T-helper 2 cell treated with Interferon-gamma antibody and Interleukin-4, amounts not matched to agents 5 μg/mL and 100 μg/mL, for 36 hours (primary cell): ENCODE measurements around the gene PSMD9.

Source experiments
- DNase-seq: peaks from one replicate; pipeline ENCODE4 v3.0.0; 2021; ENCODE audit warnings: low spot score
- H3K27ac Mint-ChIP-seq: one replicate; pipeline ENCODE4 v1.8.0; 2021; ENCODE audit warnings: mild to moderate bottlenecking, mixed read lengths
- H3K27me3 Mint-ChIP-seq: one replicate; pipeline ENCODE4 v1.8.0; 2021; ENCODE audit warnings: low read depth, mixed read lengths
- H3K36me3 Mint-ChIP-seq: one replicate; pipeline ENCODE4 v1.8.0; 2021; ENCODE audit warnings: low read depth, mixed read lengths
- H3K4me1 Mint-ChIP-seq: one replicate; pipeline ENCODE4 v1.8.0; 2021; ENCODE audit warnings: low read depth, mixed read lengths
- H3K4me3 Mint-ChIP-seq: one replicate; pipeline ENCODE4 v1.8.0; 2022; ENCODE audit warnings: mild to moderate bottlenecking, moderate library complexity, mixed read lengths
- H3K9me3 Mint-ChIP-seq: one replicate; pipeline ENCODE4 v1.8.0; 2021; ENCODE audit warnings: mixed read lengths

Gene PSMD9

DNA sequence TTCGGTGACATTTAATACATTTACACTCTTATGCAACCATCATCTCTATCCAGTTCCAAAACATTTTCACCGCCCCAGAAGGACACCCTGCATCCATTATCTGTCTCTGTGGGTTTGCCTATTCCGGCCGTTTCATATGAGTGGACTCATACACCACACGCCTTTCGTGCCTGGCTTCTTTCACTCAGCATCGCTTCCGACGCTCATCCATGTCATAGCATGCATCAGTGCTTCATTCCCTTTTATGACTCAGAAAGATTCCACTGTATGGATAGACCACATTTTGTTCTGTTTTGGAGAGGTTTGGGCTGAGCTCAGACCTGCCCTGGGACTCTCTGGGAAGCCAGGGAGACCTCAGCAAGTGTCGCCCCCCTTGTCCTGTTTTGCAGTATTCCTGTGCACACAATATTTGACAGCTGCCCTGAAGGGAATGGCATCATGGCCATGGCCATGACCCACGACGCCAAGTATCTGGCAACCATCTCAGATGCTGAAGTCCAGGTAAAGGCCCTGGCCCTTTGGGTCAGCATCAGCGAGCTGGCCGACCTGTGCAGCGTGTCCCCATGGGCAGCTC is 53.6 kb downstream of the PSMD9 start:
- no peak for DNase-seq
- Mint-ChIP-seq H3K36me3 (no peaks in the 10 kb centered on the region), H3K4me3 (no peak overlapping the region), H3K4me1 (peaks cover 7% of the 10 kb centered on the region), H3K27ac (no peak overlapping the region), H3K27me3 (no peaks in the 10 kb centered on the region), H3K9me3 (no peaks in the 10 kb centered on the region)

GRCh38 chr12:121943926-121944325 is 55.3 kb downstream of the PSMD9 start:
- no peak for DNase-seq
- H3K4me1 Mint-ChIP-seq, result peaks cover 3% of the 10 kb centered on the region
- no peaks in the 10 kb centered on the region for H3K9me3 Mint-ChIP-seq
- H3K27ac Mint-ChIP-seq, result no peak overlapping the region
- no peaks in the 10 kb centered on the region for H3K36me3 Mint-ChIP-seq
- no peak overlapping the region for H3K4me3 Mint-ChIP-seq
- H3K27me3 Mint-ChIP-seq, result peaks cover 1% of the 10 kb centered on the region

DNA sequence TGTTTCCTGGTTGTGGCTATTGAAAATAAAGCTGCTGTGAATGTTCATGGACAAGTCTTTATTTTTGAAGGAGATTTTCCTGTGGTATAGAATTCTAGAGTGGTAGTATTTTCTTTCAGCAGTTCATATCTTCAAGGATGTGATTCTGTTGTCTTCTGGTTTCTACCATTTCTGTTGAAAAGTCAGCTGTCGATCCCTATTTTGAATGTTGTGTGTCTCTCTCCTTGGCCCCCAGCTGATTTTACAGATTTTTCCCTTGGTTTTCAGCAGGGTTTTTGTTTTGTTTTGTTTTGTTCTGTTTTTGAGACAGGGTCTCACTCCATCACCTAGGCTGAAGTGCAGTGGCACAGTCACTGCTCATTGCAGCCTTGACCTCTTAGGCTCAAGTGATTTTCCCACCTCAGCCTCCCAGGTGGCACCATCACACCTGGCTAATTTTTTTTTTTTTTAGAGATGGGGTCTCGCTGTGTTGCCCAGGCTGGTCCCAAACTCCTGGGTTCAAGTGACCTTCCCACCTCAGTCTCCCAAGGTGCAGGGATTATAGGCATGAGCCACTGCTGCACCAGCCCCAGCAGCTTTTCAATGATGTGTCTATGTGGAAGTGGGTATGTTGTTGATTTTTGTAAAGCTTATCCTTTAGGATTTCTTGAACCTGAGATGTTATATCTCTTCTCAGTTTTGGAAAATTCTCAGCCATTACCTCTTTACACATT is 57.9 kb downstream of the PSMD9 start:
- Mint-ChIP-seq H3K27ac (no peak overlapping the region), H3K36me3 (no peaks in the 10 kb centered on the region), H3K4me1 (no peaks in the 10 kb centered on the region), H3K4me3 (no peak overlapping the region), H3K27me3 (peaks cover 1% of the 10 kb centered on the region), H3K9me3 (no peaks in the 10 kb centered on the region)
- DNase-seq, result no peak

DNA sequence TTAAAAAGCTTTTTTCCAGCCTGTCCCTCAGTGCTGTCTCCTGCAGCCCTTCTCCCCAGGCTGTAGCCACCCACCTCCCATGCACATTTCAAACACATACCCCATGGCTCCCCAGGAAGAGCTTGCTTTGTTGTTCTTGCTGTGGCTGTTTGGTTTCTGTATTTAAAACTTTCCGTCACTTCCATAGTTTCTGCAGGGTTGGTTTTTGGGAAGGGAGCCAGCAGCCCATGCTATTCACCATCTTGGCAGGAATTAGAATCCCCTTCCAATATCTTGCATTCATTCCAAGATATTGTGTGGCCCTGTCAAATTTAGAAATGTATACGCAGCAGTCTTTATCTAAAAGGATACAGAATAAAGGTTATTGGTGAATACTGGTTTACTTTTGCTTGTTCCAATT is 59.4 kb downstream of the PSMD9 start:
- no peak overlapping the region for H3K4me3 Mint-ChIP-seq
- no peak for DNase-seq
- H3K36me3 Mint-ChIP-seq, result no peaks in the 10 kb centered on the region
- H3K9me3 Mint-ChIP-seq, result no peaks in the 10 kb centered on the region
- H3K27me3 Mint-ChIP-seq, result peaks cover 1% of the 10 kb centered on the region
- H3K27ac Mint-ChIP-seq, result no peak overlapping the region
- H3K4me1 Mint-ChIP-seq, result no peaks in the 10 kb centered on the region

DNA sequence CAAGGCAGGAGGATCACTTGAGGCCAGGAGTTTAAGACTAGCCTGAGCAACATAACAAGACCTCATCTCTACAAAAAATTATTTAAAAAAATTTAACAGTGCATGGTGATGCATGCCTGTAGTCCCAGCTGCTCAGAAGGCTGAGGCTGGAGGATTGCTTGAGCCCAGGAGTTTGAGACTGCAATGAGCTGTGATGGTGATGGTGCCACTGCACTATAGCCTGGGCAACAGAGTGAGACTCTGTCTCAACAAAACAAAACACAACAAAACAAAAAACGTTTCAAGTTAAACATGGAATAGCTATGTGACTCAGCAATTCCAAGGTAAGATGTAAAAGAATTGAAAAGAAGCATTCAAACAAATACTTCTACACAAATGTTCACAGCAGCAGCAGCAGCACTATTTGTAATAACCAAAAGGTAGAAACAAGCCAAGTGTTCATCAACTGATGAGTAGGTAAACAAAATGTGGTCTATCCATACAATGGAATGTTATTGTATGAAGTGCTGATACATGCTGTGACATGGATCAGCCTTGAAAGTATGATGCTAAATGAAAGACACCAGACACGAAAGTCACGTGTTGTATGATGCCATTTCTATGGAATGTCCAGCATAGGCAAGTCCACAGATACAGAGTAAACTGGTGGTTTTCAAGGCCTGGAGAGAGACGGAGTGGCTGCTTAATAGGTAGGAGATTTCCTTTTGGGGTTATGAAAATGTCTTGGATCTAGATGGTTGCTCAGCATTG is 61.2 kb downstream of the PSMD9 start:
- Mint-ChIP-seq H3K4me1 (no peaks in the 10 kb centered on the region), H3K27ac (no peak overlapping the region), H3K27me3 (peaks cover 9% of the 10 kb centered on the region), H3K36me3 (no peaks in the 10 kb centered on the region), H3K4me3 (no peak overlapping the region), H3K9me3 (no peaks in the 10 kb centered on the region)
- no peak for DNase-seq

DNA sequence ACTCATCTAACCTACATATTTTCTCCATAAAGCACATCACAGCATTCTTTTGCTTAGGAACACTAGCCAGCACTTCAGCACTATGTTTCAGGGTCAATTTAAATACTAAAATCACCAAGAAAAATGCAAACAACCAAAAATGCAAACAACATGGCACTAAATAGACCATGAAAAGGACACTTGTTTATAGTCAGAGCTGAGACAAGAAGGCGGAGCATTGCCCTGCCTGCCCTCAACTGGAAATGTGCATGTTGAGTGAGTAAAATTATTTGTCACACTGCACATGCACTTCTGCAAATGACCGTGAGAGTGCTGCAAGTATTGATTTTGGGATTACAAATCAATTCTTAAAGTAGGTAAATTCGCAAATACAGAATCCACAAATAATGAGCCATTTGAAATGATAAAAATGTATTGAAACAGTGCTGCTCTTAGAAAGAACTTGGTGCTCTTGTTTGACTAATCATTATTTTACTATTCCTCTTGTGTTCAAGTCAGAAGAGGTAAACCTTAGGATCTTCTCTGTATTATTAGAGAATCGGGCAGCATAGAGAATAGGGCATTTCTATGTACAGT is 64.6 kb downstream of the PSMD9 start:
- Mint-ChIP-seq H3K27me3 (peaks cover 7% of the 10 kb centered on the region), H3K4me3 (no peak overlapping the region), H3K4me1 (no peaks in the 10 kb centered on the region), H3K9me3 (no peaks in the 10 kb centered on the region), H3K27ac (no peak overlapping the region), H3K36me3 (no peaks in the 10 kb centered on the region)
- no peak for DNase-seq

DNA sequence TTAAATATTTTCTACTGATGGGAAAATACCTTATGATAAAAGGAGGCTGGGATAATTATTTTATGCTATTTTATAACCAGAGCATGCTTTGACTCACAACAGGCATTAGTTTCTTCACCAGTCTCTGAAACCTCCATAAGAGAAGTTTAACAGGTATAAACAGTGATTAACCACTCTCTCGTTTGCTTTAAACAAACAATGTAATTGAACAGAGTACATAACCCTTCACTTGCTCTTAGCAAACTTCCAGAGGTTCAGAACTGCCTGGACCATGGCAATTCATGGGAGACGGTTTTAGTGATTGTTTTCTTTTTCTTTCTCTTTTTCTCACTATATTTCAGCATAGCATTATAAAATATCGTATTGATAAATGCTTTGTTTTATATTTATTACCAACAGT is 65.1 kb downstream of the PSMD9 start:
- no peak overlapping the region for H3K27ac Mint-ChIP-seq
- no peaks in the 10 kb centered on the region for H3K4me1 Mint-ChIP-seq
- DNase-seq, result no peak
- peaks cover 7% of the 10 kb centered on the region for H3K27me3 Mint-ChIP-seq
- no peaks in the 10 kb centered on the region for H3K36me3 Mint-ChIP-seq
- H3K4me3 Mint-ChIP-seq, result no peak overlapping the region
- no peaks in the 10 kb centered on the region for H3K9me3 Mint-ChIP-seq

- Mint-ChIP-seq H3K9me3 (no peaks in the 10 kb centered on the region), H3K36me3 (no peaks in the 10 kb centered on the region), H3K27ac (no peak overlapping the region), H3K27me3 (peaks cover 7% of the 10 kb centered on the region), H3K4me3 (no peak overlapping the region), H3K4me1 (no peaks in the 10 kb centered on the region)
- no peak for DNase-seq
These were observed 67.0 kb downstream of the PSMD9 start for GRCh38 chr12:121955258-121956237.

DNA sequence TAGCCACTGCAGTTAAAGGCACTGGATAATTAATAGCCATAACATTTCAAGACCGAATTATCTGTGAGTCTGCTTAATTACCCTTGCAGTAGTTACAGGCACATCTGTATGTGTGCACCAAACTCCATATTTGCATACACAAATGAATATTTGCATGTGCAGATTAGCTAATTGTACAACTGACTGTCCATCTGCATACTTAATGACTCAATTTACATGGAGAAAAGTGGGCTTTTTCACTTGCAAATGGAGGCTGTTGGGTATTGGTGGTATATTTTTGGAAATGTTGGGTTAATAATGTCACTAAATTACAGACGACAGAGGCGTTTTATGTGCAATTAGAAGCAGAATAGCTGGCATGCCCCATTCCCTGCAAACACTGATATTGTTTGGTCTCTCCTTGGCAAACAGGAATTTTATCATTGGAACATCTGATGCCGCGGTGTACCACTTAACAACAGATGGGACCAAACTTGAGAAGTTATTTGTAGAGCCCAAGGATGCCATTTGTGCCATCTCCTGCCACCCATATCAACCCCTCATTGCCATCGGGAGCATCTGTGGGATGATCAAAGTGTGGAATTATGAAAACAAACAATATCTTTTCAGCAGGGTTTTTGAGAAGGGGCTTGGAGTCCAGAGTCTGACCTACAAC is 69.4 kb downstream of the PSMD9 start:
- no peak for DNase-seq
- peaks cover 7% of the 10 kb centered on the region for H3K27me3 Mint-ChIP-seq
- H3K4me3 Mint-ChIP-seq, result no peak overlapping the region
- no peak overlapping the region for H3K27ac Mint-ChIP-seq
- no peaks in the 10 kb centered on the region for H3K4me1 Mint-ChIP-seq
- no peaks in the 10 kb centered on the region for H3K9me3 Mint-ChIP-seq
- no peaks in the 10 kb centered on the region for H3K36me3 Mint-ChIP-seq

DNA sequence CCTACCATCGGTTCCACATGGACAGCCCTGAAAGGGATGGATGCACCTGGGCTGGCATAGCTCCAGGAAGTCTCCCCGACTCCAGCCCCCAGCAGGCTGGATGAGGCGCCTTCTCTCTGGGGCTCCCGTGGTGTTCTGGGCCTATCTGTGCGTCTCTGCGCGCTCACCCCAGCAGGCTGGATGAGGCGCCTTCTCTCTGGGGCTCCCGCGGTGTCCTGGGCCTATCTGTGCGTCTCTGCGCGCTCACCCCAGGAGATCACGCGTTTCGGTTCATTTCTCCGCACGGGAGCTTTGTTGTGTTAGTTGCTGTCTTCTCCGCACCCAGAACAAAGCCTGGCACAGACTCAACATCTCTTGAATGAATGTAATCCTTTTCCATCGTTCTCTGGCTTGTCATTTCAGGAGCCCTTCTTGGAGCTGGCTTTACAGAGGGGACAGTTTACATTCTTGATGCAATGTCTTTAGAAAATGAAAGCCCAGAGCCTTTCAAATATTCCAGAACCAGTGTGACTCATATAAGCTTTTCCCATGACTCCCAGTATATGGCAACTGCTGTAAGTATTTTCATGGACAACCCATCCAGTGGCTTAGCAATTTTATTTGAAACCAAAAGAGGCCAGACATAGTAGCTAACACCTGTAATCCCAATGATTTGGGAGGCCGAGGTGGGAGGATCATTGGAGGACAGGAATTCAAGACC is 70.1 kb downstream of the PSMD9 start:
- DNase-seq, result no peak
- Mint-ChIP-seq H3K4me1 (no peaks in the 10 kb centered on the region), H3K27ac (no peak overlapping the region), H3K4me3 (no peak overlapping the region), H3K27me3 (peaks cover 4% of the 10 kb centered on the region), H3K36me3 (no peaks in the 10 kb centered on the region), H3K9me3 (no peaks in the 10 kb centered on the region)

DNA sequence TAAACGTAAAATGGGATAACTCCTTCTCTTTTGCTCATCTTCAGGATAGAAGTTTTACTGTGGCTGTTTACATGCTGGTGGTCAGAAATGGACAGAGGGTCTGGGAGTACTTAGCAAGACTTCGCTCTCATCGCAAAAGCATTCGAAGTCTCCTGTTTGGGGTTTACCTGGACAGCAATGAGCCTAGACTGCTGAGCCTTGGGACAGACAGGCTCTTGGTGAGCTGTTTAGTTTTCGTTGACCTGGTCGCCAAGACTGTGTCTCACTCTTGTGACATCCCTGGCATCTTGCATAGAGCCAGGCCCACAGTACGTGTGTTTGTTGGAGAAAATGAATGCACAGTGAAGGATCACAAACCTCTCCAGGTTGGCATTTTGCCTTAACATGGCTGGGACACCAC is 72.0 kb downstream of the PSMD9 start:
- Mint-ChIP-seq H3K4me3 (no peak overlapping the region), H3K27ac (no peak overlapping the region)
- no peak for DNase-seq

GRCh38 chr12:121961195-121961879 is 72.7 kb downstream of the PSMD9 start:
- no peak overlapping the region for H3K4me3 Mint-ChIP-seq
- DNase-seq, result no peak
- H3K9me3 Mint-ChIP-seq, result no peaks in the 10 kb centered on the region
- H3K4me1 Mint-ChIP-seq, result no peaks in the 10 kb centered on the region
- no peak overlapping the region for H3K27ac Mint-ChIP-seq
- H3K27me3 Mint-ChIP-seq, result no peaks in the 10 kb centered on the region
- H3K36me3 Mint-ChIP-seq, result no peaks in the 10 kb centered on the region

More for the DNA sequence above, 72.0 kb downstream of the PSMD9 start:
- H3K27me3 Mint-ChIP-seq, result no peaks in the 10 kb centered on the region
- no peaks in the 10 kb centered on the region for H3K9me3 Mint-ChIP-seq
- no peaks in the 10 kb centered on the region for H3K4me1 Mint-ChIP-seq
- no peaks in the 10 kb centered on the region for H3K36me3 Mint-ChIP-seq
